A549 (cell line): ENCODE measurements around the gene TRAPPC12. TPM values are rescaled to one million over a fixed set of nuclear protein-coding genes. Genes with fewer than 3 reads are reported as not detected.
A peak's percentile ranks its signal among the peaks of the same experiment; 100 is the strongest.
"Not testable (repeated sequence)": the region's sequence is repeated elsewhere in the genome, so short reads cannot be mapped to it uniquely, and the experiment has no call there.

Experiments used
- ATAC-seq, 2 experiments: fragments of 200-7000 bp in 1 of 2; fragments of >200 bp in 1 of 2; cut with Nextera tagmentation in 1 of 2; cut with Tn5 transposase in 1 of 2; 3 replicates each; pipeline versions ENCODE4 v1.8.0 to v1.9.1; 2018 to 2020; ENCODE audit warnings: mild to moderate bottlenecking in 1 of 2, moderate library complexity in 1 of 2
- CTCF ChIA-PET: fragments of 300-600 bp; sonication (Branson Sonifier 250); formaldehyde crosslinking; extraction: SDS; loops from one replicate; lab custom pipeline; 2021; ENCODE audit warnings: antibody characterized with exemption, inconsistent platforms; lab: Yijun Ruan, JAX
- POLR2A ChIA-PET: fragments of 350-600 bp; formaldehyde crosslinking; extraction: SDS; loops from one replicate; lab custom pipeline; 2021; ENCODE audit warnings: antibody characterized with exemption, inconsistent platforms; lab: Yijun Ruan, JAX
- DNase-seq, 2 experiments: peaks; one replicate each; pipeline versions ENCODE4 v3.0.0 to v3.0.0-alpha.2; 2011 to 2016; ENCODE audit warnings: low read depth in 1 of 2, low spot score in 1 of 2
- FAIRE-seq: peaks from 2 replicates; lab custom pipeline; 2011; peaks lifted over from hg19 to GRCh38; lab: Jason Lieb, UNC
- H3K27ac ChIP-seq, 2 experiments: fragments of >200 bp; sonication (Bioruptor Twin); formaldehyde crosslinking; 3 replicates each; pipeline ENCODE4 v1.5.1; 2016 to 2017
- H3K4me1 ChIP-seq: fragments of >200 bp; sonication (Bioruptor Twin); formaldehyde crosslinking; 3 replicates; pipeline ENCODE4 v1.6.1; 2016
- H3K4me2 ChIP-seq: fragments of >200 bp; sonication (Bioruptor Twin); formaldehyde crosslinking; 3 replicates; pipeline ENCODE4 v1.6.1; 2016
- H3K4me3 ChIP-seq: fragments of >200 bp; sonication (Bioruptor Twin); formaldehyde crosslinking; 3 replicates; pipeline ENCODE4 v1.5.1; 2016
- H3K9me3 ChIP-seq: fragments of >200 bp; sonication (Bioruptor Twin); formaldehyde crosslinking; 3 replicates; pipeline ENCODE4 v1.6.1; 2016
- CBX2 ChIP-seq: fragments of 200-600 bp; sonication (generic); IDR thresholded peaks from 2 replicates; pipeline ENCODE4 v1.6.1; 2016; ENCODE audit warnings: low read depth, mild to moderate bottlenecking, borderline replicate concordance
- CBX8 ChIP-seq: fragments of 200-600 bp; sonication (generic); IDR thresholded peaks from 2 replicates; pipeline ENCODE4 v1.6.1; 2016
- CEBPB ChIP-seq, 2 experiments: fragments of >200 bp in 1 of 2; sonication (Bioruptor Twin) in 1 of 2; formaldehyde crosslinking in 1 of 2; IDR thresholded peaks; 2 replicates each; pipeline ENCODE4 v1.6.1; 2012 to 2016
- EHMT2 ChIP-seq: fragments of 200-600 bp; sonication (generic); IDR thresholded peaks from 2 replicates; pipeline ENCODE4 v1.6.1; 2016; ENCODE audit warnings: antibody characterized with exemption, low read depth, mild to moderate bottlenecking, moderate library complexity
- EP300 ChIP-seq, 2 experiments: fragments of >200 bp; sonication (Bioruptor Twin); formaldehyde crosslinking; IDR thresholded peaks; 2 replicates in 1 of 2; 3 replicates in 1 of 2; pipeline ENCODE4 v1.6.1; 2016 to 2017
- FOXS1 ChIP-seq: fragments of 250-450 bp; sonication (Bioruptor Pico); IDR thresholded peaks from 2 replicates; pipeline ENCODE4 v1.5.0; 2020; ENCODE audit warnings: mild to moderate bottlenecking, moderate library complexity
- HDAC2 ChIP-seq: fragments of 200-600 bp; sonication (generic); IDR thresholded peaks from 2 replicates; pipeline ENCODE4 v1.6.1; 2016
- HOXA7 ChIP-seq: fragments of 250-450 bp; sonication (Bioruptor Pico); IDR thresholded peaks from 2 replicates; pipeline ENCODE4 v1.5.0; 2020; ENCODE audit warnings: mild to moderate bottlenecking, moderate library complexity
- KDM1A ChIP-seq: fragments of 200-600 bp; sonication (generic); IDR thresholded peaks from 2 replicates; pipeline ENCODE4 v1.6.1; 2016; ENCODE audit warnings: low read depth, mild to moderate bottlenecking
- MYC ChIP-seq: IDR thresholded peaks from 2 replicates; pipeline ENCODE4 v1.6.1; 2012; ENCODE audit warnings: mild to moderate bottlenecking, inconsistent platforms, low read length, improper control_type of control experiment, borderline replicate concordance
- NR3C1 ChIP-seq: fragments of >200 bp; sonication (Bioruptor Twin); formaldehyde crosslinking; IDR thresholded peaks from 3 replicates; pipeline ENCODE4 v1.6.1; 2017
- PHF8 ChIP-seq: fragments of 200-600 bp; sonication (generic); IDR thresholded peaks from 2 replicates; pipeline ENCODE4 v1.6.1; 2016; ENCODE audit warnings: low read depth, mild to moderate bottlenecking, antibody characterized with exemption, moderate library complexity, borderline replicate concordance
- POLR2A ChIP-seq: IDR thresholded peaks from 2 replicates; pipeline ENCODE4 v1.6.1; 2012; ENCODE audit warnings: mild to moderate bottlenecking, low read length
- POLR2AphosphoS2 ChIP-seq: conservative IDR thresholded peaks from 2 replicates; pipeline ENCODE4 v1.6.1; 2012; ENCODE audit warnings: low read length, improper control_type of control experiment, inconsistent platforms
- RCOR1 ChIP-seq: fragments of 150-350 bp; IDR thresholded peaks from 2 replicates; pipeline ENCODE4 v1.6.1; 2014; ENCODE audit warnings: antibody characterized with exemption, low read length, low read depth
- RNF2 ChIP-seq: fragments of 200-600 bp; sonication (generic); IDR thresholded peaks from 2 replicates; pipeline ENCODE4 v1.6.1; 2016; ENCODE audit warnings: low read depth, mild to moderate bottlenecking, antibody characterized with exemption, moderate library complexity, borderline replicate concordance
- SREBF2 ChIP-seq: fragments of 450-650 bp; IDR thresholded peaks from 2 replicates; pipeline ENCODE4 v1.6.1; 2014; ENCODE audit warnings: mild to moderate bottlenecking, moderate library complexity
- TP53 ChIP-seq: fragments of 250-450 bp; sonication (Bioruptor Pico); IDR thresholded peaks from 2 replicates; pipeline ENCODE4 v1.5.0; 2021; ENCODE audit warnings: mild to moderate bottlenecking, moderate library complexity
- ZFP36 ChIP-seq: fragments of 450-650 bp; IDR thresholded peaks from 2 replicates; pipeline ENCODE4 v1.6.1; 2014; ENCODE audit warnings: borderline replicate concordance; ENCODE audit not compliant: partially characterized antibody
- ZNF302 ChIP-seq: fragments of 250-450 bp; sonication (Bioruptor Pico); IDR thresholded peaks from 2 replicates; pipeline ENCODE4 v1.9.0; 2021; ENCODE audit warnings: inconsistent platforms, mild to moderate bottlenecking, moderate library complexity
- WGBS: methylation state at CpG from one replicate; pipeline ENCODE4 v1.1.6; 2017; ENCODE audit errors: missing lambda C conversion rate; 5-methylcytosine and 5-hydroxymethylcytosine counted together
- polyA plus RNA-seq, 4 experiments: library from polyadenylated mRNA; depleted of rRNA in 3 of 4; stranded (reverse); fragments of >200 nt; fragmentation: RNase III in 1 of 4; extraction: RNeasy Plus Mini Kit Qiagen cat#74134 plus additional on column Dnase treatment in 1 of 4; gene quantifications; 2 replicates in 3 of 4; 3 replicates in 1 of 4; pipeline ENCODE4 v1.2.3, GENCODE V29; 2011 to 2017
- TF ChIP-seq, protein P1 (sequence below): fragments of >200 bp; sonication (Bioruptor Twin); formaldehyde crosslinking; IDR thresholded peaks from 2 replicates; pipeline ENCODE4 v1.6.1; 2016
- TF ChIP-seq, protein P2 (sequence below): fragments of 250-450 bp; sonication (Bioruptor Pico); IDR thresholded peaks from 2 replicates; pipeline ENCODE4 v1.5.0; 2020; ENCODE audit warnings: low read depth, mild to moderate bottlenecking, moderate library complexity
- TF ChIP-seq, protein P3 (sequence below): fragments of 450-650 bp; IDR thresholded peaks from 2 replicates; pipeline ENCODE4 v1.6.1; 2014; ENCODE audit warnings: antibody characterized with exemption
- TF ChIP-seq, protein P4 (sequence below): IDR thresholded peaks from 2 replicates; pipeline ENCODE4 v1.6.1; 2012

The TRAPPC12 gene
- polyA plus RNA-seq, 2 of the 4 experiments (the other 2 are of a cell fraction): 42.3 to 55.0 TPM

DNA sequence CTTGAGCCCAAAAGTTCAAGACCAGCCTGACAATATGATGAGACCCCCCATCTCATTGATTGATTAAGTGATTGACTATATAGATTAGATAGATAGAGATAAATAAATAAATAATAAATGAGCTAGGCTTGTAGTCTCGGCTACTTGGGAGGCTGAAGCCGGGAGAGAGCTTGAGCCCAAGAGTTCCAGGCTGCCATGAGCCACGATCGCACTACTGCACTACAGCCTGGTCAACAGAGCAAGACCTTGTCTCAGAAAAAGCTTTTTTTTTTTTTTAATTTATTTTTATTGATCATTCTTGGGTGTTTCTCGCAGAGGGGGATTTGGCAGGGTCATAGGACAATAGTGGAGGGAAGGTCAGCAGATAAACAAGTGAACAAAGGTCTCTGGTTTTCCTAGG is 14.3 kb upstream of the TRAPPC12 start:
- Histone ChIP-seq H3K4me2 (no peak overlapping the region), H3K9me3 (no peaks in the 10 kb centered on the region)
- DNase-seq: no peak
- TF ChIP-seq HOXA7 (no peak), ZFP36 (no peak), CEBPB (IDR thresholded peaks at IDR 0.05) (no peak), RNF2 (no peak)
- TF ChIP-seq, protein P1, sequence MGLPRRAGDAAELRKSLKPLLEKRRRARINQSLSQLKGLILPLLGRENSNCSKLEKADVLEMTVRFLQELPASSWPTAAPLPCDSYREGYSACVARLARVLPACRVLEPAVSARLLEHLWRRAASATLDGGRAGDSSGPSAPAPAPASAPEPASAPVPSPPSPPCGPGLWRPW: no peak
- TF ChIP-seq, all 56 proteins: peak for 0
- CTCF ChIA-PET: interaction anchor here (1.3 to 4.3 kb wide), 2 partner anchors 13 to 61 kb away, joined by 3 to 18 read pairs; partner anchors contain the start of genes EIPR1 and TRAPPC12
- Histone ChIP-seq H3K27ac (no peak overlapping the region), H3K4me1 (no peaks in the 10 kb centered on the region; the same call in 2 of the 3 replicates), H3K4me3 (no peak overlapping the region)
- WGBS: 97% methylated on average over 5 of the region's 5 CpGs
- POLR2A ChIA-PET: no interaction called here
- no peak for FAIRE-seq
- ATAC-seq: no peak

DNA sequence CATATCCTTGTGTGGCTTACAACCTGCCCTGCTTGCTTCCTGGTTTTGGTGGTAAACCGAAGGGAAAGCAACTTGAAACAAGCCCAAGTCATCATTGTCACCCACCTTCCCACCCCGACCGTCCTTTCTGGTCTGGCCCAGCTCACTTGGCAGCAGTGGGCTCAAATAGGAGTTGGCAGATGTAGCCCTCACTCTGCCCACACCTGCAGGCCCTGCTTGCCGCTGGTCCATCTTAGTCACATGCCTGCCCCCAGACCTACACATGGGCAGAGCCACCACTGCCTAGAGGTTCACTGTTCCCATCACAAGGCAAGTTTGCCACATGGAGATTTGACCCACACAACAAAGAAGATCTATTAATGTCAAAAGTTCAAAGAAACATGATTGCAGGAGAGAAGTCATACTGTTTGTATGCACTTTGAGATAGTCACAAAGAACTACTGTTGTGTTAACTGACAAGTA is 11.2 kb upstream of the TRAPPC12 start:
- FAIRE-seq (no peak), ATAC-seq (no peak), DNase-seq (no peak)
- ChIA-PET POLR2A (no interaction called here), CTCF (no interaction called here)
- no peak overlapping the region for H3K4me3 ChIP-seq
- H3K4me2 ChIP-seq: no peak overlapping the region
- H3K9me3 ChIP-seq: no peaks in the 10 kb centered on the region
- H3K27ac ChIP-seq: no peak overlapping the region
- WGBS: 85% methylated on average over 4 of the region's 4 CpGs
- TF ChIP-seq POLR2AphosphoS2 (no peak), ZNF302 (no peak), SREBF2 (no peak), CBX8 (no peak), KDM1A (no peak), POLR2A (no peak), FOXS1 (CRISPR knock-in tag) (no peak)
- TF ChIP-seq, protein P2, sequence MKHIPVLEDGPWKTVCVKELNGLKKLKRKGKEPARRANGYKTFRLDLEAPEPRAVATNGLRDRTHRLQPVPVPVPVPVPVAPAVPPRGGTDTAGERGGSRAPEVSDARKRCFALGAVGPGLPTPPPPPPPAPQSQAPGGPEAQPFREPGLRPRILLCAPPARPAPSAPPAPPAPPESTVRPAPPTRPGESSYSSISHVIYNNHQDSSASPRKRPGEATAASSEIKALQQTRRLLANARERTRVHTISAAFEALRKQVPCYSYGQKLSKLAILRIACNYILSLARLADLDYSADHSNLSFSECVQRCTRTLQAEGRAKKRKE: no peak
- TF ChIP-seq, all 56 proteins: peak for 0
- no peaks in the 10 kb centered on the region; the same call in 2 of the 3 replicates for H3K4me1 ChIP-seq

DNA sequence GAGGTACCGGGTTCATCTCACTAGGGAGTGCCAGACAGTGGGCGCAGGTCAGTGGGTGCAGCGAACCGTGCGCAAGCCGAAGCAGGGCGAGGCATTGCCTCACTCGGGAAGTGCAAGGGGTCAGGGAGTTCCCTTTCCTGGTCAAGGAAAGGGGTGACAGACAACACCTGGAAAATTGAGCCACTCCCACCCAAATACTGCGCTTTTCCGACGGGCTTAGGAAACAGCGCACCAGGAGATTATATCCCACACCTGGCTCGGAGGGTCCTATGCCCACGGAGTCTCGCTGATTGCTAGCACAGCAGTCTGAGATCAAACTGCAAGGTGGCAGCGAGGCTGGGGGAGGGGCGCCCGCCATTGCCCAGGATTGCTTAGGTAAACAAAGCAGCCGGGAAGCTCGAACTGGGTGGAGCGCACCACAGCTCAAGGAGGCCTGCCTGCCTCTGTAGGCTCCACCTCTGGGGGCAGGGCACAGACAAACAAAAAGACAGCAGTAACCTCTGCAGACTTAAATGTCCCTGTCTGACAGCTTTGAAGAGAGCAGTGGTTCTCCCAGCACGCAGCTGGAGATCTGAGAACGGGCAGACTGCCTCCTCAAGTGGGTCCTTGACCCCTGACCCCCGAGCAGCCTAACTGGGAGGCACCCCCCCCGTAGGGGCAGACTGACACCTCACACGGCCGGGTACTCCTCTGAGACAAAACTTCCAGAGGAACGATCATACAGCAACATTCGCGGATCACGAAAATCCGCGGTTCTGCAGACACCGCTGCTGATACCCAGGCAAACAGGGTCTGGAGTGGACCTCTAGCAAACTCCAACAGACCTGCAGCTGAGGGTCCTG is 9.9 kb upstream of the TRAPPC12 start:
- H3K27ac ChIP-seq, H3K4me1 ChIP-seq, ATAC-seq, CTCF ChIA-PET, H3K4me3 ChIP-seq, H3K9me3 ChIP-seq, FAIRE-seq, POLR2A ChIA-PET, H3K4me2 ChIP-seq, DNase-seq: not testable (repeated sequence)
- WGBS: 83% methylated on average over 30 of the region's 34 CpGs

DNA sequence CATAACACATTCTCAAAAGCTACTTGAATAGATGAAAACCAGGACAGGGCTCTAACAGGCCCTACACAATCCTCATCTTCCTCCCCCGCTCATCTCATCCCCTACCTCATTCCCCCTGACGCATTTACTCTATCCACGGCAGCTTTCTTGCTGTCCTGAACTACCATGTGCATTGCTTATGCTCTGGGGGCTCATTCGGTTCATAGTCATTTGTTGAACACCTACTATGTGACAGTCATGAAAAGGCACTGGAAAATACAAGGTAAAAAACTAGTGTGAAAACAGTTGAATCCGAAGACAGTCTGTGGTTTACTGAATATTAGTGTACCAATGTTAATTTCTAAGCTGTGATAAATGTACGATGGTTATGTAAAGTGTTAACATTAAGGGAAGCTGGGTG is 2.7 kb upstream of the TRAPPC12 start:
- Histone ChIP-seq H3K4me3 (peak overlapping the region; percentile 66), H3K9me3 (no peaks in the 10 kb centered on the region), H3K4me2 (peak overlapping the region; percentile 99), H3K4me1 (peaks cover 23% of the 10 kb centered on the region), H3K27ac (peak overlapping the region; percentile 88 to 96)
- TF ChIP-seq, protein P3, sequence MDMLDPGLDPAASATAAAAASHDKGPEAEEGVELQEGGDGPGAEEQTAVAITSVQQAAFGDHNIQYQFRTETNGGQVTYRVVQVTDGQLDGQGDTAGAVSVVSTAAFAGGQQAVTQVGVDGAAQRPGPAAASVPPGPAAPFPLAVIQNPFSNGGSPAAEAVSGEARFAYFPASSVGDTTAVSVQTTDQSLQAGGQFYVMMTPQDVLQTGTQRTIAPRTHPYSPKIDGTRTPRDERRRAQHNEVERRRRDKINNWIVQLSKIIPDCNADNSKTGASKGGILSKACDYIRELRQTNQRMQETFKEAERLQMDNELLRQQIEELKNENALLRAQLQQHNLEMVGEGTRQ: no peak
- no peak for TF ChIP-seq RNF2
- no peak for TF ChIP-seq CBX2
- no peak for TF ChIP-seq EHMT2
- TF ChIP-seq CBX8: no peak
- TF ChIP-seq TP53: no peak
- TF ChIP-seq, protein P4, sequence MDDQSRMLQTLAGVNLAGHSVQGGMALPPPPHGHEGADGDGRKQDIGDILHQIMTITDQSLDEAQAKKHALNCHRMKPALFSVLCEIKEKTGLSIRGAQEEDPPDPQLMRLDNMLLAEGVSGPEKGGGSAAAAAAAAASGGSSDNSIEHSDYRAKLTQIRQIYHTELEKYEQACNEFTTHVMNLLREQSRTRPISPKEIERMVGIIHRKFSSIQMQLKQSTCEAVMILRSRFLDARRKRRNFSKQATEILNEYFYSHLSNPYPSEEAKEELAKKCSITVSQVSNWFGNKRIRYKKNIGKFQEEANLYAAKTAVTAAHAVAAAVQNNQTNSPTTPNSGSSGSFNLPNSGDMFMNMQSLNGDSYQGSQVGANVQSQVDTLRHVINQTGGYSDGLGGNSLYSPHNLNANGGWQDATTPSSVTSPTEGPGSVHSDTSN: no peak
- no peak for TF ChIP-seq EP300 (IDR thresholded peaks at IDR 0.05)
- TF ChIP-seq HDAC2: no peak
- TF ChIP-seq RCOR1: no peak
- no peak for TF ChIP-seq PHF8
- TF ChIP-seq, protein P2: no peak
- no peak for TF ChIP-seq HOXA7
- TF ChIP-seq NR3C1: no peak
- TF ChIP-seq ZNF302: no peak
- TF ChIP-seq FOXS1 (CRISPR knock-in tag): no peak
- TF ChIP-seq MYC: no peak
- TF ChIP-seq KDM1A: no peak
- TF ChIP-seq, protein P1: no peak
- WGBS: 42% methylated on average over 6 of the region's 6 CpGs
- POLR2A ChIA-PET: interaction anchor here (1.0 to 1.7 kb wide), 2 partner anchors 10 to 181 kb away, joined by 5 to 9 read pairs; partner anchors contain the start of gene RNASEH1
- DNase-seq (no peak), ATAC-seq (no peak), FAIRE-seq (no peak)
- CTCF ChIA-PET: interaction anchor here (1.2 to 3.6 kb wide), 3 partner anchors 10 to 18 kb away, joined by 3 to 18 read pairs (median 7); no protein-coding TSS in a partner anchor
